ENCODE measurements around the gene SMNDC1. TPM values are rescaled to one million over a fixed set of nuclear protein-coding genes. Genes with fewer than 3 reads are reported as not detected.
A peak's percentile ranks its signal among the peaks of the same experiment; 100 is the strongest.

Gene SMNDC1
- total and polyA plus RNA-seq, 10 of the 15 experiments (the other 5 are each of a cell fraction or from before 2014, with no cell fraction given), result 4.6 to 37.2 (median 18.1) TPM

- TF ChIP-seq REST (IDR thresholded peaks at IDR 0.05; ENCODE audit: low read depth, low read length) (no peak), IKZF2 (IDR thresholded peaks at IDR 0.05) (peak; percentile 70), ZNF687 (IDR thresholded peaks at IDR 0.05) (0 out of 2 replicates have a peak, but pooled peaks have one; percentile 49), EP300 (IDR thresholded peaks at IDR 0.05; ENCODE audit: borderline replicate concordance in 1 of 2, control insufficient read depth in 1 of 2, low read depth in 2 of 2, low read length in 2 of 2) (peak in 1 of 2 experiments; percentile 60; a peak in 1 of 4 replicates), IKZF1 (conservative IDR thresholded peaks at IDR 0.05) (peak; percentile 46), RUNX3 (IDR thresholded peaks at IDR 0.05; ENCODE audit: low read length) (peak; percentile 83), PKNOX1 (IDR thresholded peaks at IDR 0.05) (0 out of 2 replicates have a peak, but pooled peaks have one; percentile 9), BHLHE40 (IDR thresholded peaks at IDR 0.05; ENCODE audit: borderline replicate concordance in 1 of 2, low read depth in 2 of 2, low read length in 1 of 2) (no peak), PAX8 (IDR thresholded peaks at IDR 0.05) (no peak), SKIL (IDR thresholded peaks at IDR 0.05; ENCODE audit: low read depth, poor library complexity, severe bottlenecking) (peak; percentile 38), SIX5 (IDR thresholded peaks at IDR 0.05; ENCODE audit: low read depth, low read length, severe bottlenecking) (no peak), DPF2 (IDR thresholded peaks at IDR 0.05) (0 out of 2 replicates have a peak, but pooled peaks have one; percentile 27)
- TF ChIP-seq, protein P1, sequence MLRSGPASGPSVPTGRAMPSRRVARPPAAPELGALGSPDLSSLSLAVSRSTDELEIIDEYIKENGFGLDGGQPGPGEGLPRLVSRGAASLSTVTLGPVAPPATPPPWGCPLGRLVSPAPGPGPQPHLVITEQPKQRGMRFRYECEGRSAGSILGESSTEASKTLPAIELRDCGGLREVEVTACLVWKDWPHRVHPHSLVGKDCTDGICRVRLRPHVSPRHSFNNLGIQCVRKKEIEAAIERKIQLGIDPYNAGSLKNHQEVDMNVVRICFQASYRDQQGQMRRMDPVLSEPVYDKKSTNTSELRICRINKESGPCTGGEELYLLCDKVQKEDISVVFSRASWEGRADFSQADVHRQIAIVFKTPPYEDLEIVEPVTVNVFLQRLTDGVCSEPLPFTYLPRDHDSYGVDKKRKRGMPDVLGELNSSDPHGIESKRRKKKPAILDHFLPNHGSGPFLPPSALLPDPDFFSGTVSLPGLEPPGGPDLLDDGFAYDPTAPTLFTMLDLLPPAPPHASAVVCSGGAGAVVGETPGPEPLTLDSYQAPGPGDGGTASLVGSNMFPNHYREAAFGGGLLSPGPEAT (IDR thresholded peaks at IDR 0.05; ENCODE audit: low read depth), result peak; percentile 69; the same call in 1 of the 2 replicates
Measured at GRCh38 chr10:110326351-110327032, 21.8 kb upstream of the SMNDC1 start (continued).
